Kidney epithelial cell (primary cell): ENCODE results near the gene XPC. TPM values are rescaled to one million over a fixed set of nuclear protein-coding genes. Genes with fewer than 3 reads are reported as not detected.

Source experiments
- DNase-seq: peaks from one replicate; pipeline ENCODE4 v3.0.0-alpha.2; 2010; ENCODE audit warnings: low read depth
- H3K27me3 ChIP-seq: 2 replicates; pipeline ENCODE4 v1.6.0; 2011; ENCODE audit warnings: low read length; ENCODE audit not compliant: control insufficient read depth, insufficient read depth
- H3K36me3 ChIP-seq: 2 replicates; pipeline ENCODE4 v1.5.1; 2011; ENCODE audit warnings: low read length; ENCODE audit not compliant: control insufficient read depth, insufficient read depth
- H3K4me3 ChIP-seq: 2 replicates; pipeline ENCODE4 v1.5.1; 2011; ENCODE audit warnings: low read depth, mild to moderate bottlenecking, control low read depth, low read length
- total RNA-seq: library from RNA; depleted of rRNA; stranded (reverse); fragments of >200 nt; gene quantifications from 2 replicates; pipeline ENCODE4 v1.2.3, GENCODE V29; 2015
- TF ChIP-seq, protein P1 (sequence below): IDR thresholded peaks from 2 replicates; pipeline ENCODE4 v1.5.1; 2011; ENCODE audit warnings: mild to moderate bottlenecking, moderate library complexity, low read length, control low read depth, inconsistent platforms; ENCODE audit not compliant: insufficient read depth, poor library complexity, severe bottlenecking

XPC gene
- total RNA-seq, 1 donor from 2014 or later, result 34.9 TPM

DNA sequence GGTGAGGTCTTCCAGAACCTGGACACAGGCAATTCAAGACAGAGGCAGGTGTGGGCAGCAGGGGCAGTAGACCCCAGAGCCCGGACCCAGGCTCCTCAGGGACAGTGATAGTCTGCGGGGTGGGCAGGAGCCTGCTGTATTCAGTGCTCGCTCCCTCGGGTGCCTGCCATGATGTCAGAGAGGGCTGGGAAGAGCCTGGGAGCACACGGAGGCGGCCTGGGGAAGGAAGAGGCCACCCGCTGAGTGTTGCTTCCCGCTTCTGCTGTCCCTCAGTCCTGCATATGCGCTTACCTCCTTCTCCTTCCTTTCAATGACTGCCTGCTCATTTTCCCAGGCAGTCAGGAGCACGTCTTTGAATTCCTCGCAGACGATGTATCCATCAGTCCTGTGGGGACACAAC is 30.8 kb downstream of the XPC start:
- no peak for DNase-seq
- TF ChIP-seq, protein P1, sequence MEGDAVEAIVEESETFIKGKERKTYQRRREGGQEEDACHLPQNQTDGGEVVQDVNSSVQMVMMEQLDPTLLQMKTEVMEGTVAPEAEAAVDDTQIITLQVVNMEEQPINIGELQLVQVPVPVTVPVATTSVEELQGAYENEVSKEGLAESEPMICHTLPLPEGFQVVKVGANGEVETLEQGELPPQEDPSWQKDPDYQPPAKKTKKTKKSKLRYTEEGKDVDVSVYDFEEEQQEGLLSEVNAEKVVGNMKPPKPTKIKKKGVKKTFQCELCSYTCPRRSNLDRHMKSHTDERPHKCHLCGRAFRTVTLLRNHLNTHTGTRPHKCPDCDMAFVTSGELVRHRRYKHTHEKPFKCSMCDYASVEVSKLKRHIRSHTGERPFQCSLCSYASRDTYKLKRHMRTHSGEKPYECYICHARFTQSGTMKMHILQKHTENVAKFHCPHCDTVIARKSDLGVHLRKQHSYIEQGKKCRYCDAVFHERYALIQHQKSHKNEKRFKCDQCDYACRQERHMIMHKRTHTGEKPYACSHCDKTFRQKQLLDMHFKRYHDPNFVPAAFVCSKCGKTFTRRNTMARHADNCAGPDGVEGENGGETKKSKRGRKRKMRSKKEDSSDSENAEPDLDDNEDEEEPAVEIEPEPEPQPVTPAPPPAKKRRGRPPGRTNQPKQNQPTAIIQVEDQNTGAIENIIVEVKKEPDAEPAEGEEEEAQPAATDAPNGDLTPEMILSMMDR, result no peak
- H3K27me3 ChIP-seq, result no peaks in the 10 kb centered on the region
- no peak overlapping the region for H3K4me3 ChIP-seq
- H3K36me3 ChIP-seq, result peaks cover 4% of the 10 kb centered on the region

DNA sequence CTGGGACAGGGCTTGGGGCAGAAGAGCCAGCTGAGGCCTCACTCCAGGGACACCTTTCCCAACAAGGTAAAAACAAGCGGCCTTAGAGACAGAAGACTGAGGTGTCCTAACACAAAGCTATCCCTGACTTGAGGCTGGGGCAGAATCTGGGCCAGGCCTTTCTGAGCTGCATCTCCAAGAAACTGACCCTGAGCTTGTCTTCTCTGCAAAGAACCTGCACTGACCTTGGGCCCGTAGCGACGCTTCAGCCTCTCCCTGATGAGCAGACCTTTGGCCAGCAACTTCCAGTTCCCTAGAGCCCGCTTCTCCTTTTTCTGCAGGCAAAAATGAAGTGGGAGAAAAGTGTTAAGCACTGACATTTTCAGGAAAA is 31.4 kb downstream of the XPC start:
- Histone ChIP-seq H3K27me3 (no peaks in the 10 kb centered on the region), H3K4me3 (no peak overlapping the region), H3K36me3 (peaks cover 4% of the 10 kb centered on the region)
- DNase-seq, result no peak
- TF ChIP-seq, protein P1, result no peak

DNA sequence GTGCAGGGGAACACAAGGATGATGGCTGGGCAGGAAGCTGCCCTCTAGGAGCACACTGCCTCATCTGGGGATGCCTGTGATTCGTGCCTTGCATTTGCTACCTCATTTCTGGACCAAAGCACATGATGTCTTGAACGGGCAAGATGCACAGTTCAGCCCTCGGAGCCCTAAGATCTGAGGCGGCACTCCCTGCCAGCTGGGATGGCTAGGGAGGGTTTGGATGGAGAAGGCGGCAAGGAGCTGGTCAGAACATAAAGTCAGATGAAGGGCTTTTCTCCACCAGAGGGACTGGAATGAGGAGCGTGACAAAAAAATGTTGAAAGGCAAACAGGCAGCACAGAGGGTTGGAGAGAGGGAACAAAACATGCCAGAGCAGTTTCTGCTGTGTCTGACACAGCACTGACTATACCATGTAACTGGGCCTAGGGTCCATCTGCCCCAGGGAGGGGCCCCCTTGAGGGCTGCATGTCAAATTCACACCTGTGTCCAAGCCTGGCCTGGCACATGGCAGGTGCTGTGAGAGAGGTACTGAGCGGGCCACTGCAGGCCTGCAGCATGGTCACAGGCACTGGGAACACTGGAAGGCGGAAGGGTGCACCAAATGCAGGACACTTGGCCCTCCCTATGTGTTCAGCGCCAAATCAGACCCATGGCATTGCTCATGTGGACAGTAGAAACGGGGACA is 31.9 kb downstream of the XPC start:
- Histone ChIP-seq H3K36me3 (peaks cover 6% of the 10 kb centered on the region), H3K4me3 (no peak overlapping the region), H3K27me3 (no peaks in the 10 kb centered on the region)
- TF ChIP-seq, protein P1, result no peak
- no peak for DNase-seq

DNA sequence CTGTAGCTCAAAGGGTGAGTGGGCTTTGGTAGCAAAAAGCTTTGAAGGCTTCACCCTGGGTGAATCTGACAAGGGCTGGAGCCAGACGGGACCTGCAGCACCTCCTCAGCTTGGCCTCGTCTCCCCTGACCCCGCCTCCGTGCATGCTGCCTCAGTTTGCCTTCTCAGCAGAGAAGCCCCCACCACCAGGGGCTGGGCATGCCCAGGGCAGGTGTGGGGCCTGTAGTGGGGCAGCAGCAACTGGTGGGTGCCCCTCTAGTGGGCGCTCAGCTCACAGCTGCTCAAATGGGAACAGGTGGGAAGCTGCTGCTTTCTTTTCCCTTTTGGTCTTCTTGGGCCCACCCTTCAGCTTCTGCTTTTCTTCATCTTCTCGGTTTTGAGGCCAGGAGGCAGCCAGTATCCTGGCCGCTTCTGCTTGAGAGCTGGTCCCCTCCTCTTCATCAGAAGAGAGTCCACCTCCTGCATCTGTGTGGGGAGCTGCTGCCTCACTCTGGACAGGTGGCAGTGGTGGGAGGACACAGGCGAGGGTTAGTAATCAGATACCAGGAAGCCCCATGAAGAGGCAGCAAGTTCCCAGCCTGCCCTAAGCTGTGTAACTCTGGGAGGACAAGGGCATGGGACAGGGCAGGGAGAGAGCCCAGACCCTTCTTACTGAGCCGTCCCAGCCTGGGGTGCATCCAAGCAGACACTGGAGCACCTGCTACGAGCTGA is 32.6 kb downstream of the XPC start:
- DNase-seq, result no peak
- peaks cover 4% of the 10 kb centered on the region for H3K36me3 ChIP-seq
- TF ChIP-seq, protein P1, result no peak
- H3K27me3 ChIP-seq, result no peaks in the 10 kb centered on the region
- H3K4me3 ChIP-seq, result no peak overlapping the region

DNA sequence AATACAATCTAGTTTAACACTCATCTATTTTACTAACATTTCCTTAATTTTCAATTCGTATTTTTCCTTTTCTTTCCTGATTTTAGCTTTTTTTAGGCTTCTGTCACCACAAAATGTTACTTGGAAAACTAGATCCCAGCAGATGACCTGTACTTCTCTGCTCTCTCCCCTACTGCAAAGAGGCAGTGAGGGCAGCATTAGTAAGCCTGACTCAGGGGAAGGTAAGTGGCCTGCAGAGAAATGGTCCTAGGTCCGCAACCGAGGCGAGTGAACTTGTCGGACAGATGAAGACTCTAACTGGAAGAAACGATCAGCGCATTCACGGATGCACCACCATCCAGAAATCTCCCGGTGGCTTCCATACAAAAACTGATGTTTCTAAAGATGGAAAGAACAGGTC is 33.2 kb downstream of the XPC start:
- no peak for DNase-seq
- Histone ChIP-seq H3K4me3 (no peak overlapping the region), H3K36me3 (peaks cover 3% of the 10 kb centered on the region), H3K27me3 (no peaks in the 10 kb centered on the region)
- TF ChIP-seq, protein P1, result no peak
